Fibroblast of lung (primary cell): Measurements from ENCODE around the gene SPOCK1.

Experiments
- CTCF ChIP-seq, 2 donors: IDR thresholded peaks in 1 of 2; conservative IDR thresholded peaks in 1 of 2; 1 replicate in 1 of 2; 2 replicates in 1 of 2; pipeline ENCODE4 v1.5.1; 2011 to 2012; ENCODE audit warnings: low read length in 2 of 2, control low read depth in 1 of 2, inconsistent platforms in 1 of 2, low read depth in 1 of 2, mild to moderate bottlenecking in 1 of 2
- EZH2 ChIP-seq: IDR thresholded peaks from 2 replicates; pipeline ENCODE4 v1.5.1; 2012; ENCODE audit warnings: low read length, control low read depth, mild to moderate bottlenecking; ENCODE audit errors: missing control alignments

DNA sequence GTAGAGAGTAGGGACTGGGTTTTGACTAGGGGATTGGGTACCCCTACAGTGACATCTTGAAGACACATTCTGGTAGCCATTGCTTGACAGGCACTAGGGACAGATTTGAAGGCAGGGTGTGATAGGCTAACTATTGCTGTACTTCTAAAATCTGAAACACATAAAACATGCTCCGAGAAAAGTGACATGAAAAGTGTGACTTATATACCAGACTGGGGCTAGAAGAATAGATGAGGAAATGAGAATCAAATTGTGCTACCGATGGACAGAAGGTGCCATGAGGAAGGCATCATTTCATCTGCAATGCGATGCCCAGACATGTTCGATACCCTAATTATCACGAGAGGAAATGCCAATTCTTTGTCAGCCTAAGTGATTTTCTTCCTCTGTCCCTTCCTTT, 475.8 kb downstream of the SPOCK1 start:
- TF ChIP-seq CTCF (conservative IDR thresholded peaks at IDR 0.05 in 1 of 2, IDR thresholded peaks at IDR 0.05 in 1 of 2; ENCODE audit: low read depth in 1 of 2, low read length in 2 of 2) (no peak), EZH2 (no peak)
